GM18499 (cell line): ENCODE results near the gene ZNF766.
"Not testable (repeated sequence)": the region's sequence is repeated elsewhere in the genome, so short reads cannot be mapped to it uniquely, and the experiment has no call there.

ENCODE experiments used
- ATAC-seq: cut with Tn5 transposase; IDR thresholded peaks from one replicate; pipeline ENCODE4 v1.9.1; 2021; ENCODE audit warnings: moderate number of reproducible peaks; ENCODE audit not compliant: insufficient read depth, unreplicated experiment

Gene ZNF766

GRCh38 chr19:52274191-52274590 is 4.8 kb downstream of the ZNF766 start:
- no peak for ATAC-seq

DNA sequence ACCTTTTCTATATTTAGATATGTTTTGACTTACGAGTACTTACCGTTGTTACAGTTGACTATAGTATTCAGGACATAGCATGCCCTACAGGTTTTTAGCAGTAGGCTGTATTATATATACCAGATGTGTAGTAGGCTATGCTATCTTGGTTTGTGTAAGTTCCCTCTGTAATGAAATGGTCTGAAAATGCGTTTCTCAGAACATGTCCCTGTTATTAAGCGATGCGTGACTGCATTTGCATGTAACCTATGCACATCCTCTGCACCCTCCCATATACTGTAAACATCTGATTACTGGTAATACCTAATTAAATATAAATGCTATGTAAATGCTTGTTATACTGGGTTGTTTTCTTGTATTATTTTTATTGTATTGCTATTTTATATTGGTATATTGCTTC is 6.6 kb downstream of the ZNF766 start:
- ATAC-seq: no peak

- no peak for ATAC-seq
These were observed 8.1 kb downstream of the ZNF766 start for GRCh38 chr19:52277471-52277870.

DNA sequence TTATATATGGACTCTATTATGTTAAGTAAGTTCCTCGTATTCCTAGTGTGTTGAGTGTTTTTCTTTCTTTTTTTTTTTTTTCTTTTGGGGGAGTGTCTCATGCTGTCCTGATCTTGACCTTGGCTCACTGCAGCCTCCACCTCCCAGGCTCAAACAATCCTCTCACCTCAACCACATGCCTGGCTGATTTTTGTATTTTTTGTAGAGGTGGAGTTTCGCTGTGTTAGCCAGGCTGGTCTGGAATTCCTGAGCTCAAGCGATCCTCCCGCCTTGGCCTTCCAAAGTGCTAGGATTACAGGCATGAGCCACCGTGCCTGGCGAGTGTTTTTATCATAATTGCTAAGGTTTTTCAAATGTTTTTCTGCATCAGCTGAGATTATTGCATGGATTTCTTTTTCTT is 16.9 kb downstream of the ZNF766 start:
- no peak for ATAC-seq

- ATAC-seq: no peak
These were observed 22.4 kb downstream of the ZNF766 start for GRCh38 chr19:52291781-52292180.

GRCh38 chr19:52292946-52293345 is 23.6 kb downstream of the ZNF766 start:
- not testable (repeated sequence) for ATAC-seq

GRCh38 chr19:52296400-52296772 is 27.0 kb downstream of the ZNF766 start:
- ATAC-seq: no peak

DNA sequence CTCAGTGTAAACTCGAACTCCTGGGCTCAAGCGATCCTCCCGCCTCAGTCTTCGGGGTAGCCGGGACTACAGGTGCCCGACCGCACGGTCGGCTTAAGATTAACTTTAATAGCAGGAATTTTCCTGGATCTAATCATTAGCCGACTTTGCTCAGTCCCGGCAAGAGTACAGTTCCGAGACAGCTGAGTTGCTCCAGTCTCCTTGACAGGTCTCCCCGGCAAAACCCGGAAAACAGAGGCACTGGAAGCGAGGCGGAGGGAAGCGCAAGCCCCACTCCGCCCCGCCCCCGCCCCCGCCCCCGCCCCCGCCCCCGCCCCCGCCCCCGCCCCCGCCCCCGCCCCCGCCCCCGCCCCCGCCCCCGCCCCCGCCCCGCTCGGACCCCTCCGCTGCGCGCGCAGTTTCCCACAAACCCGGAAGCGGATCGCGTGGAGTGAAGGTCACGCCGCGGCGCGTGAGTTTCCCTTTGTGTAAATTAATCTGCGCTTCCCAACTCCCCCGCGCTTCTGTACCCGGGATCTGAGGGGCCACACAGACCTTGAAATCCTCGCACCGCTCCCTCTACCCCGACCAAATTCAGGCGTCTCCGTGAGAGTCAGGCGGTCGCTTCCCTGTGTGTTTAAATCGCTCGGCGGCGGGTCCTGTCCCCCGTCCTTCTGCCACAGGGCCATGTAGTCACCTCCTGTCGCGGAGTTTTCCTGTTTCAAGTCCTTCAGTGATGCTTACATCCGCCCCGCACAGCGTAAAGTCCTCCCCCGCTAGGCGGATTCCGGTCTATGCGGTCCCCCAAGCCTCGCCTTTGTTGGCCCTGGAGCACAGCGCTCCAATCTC is 27.6 kb downstream of the ZNF766 start, which contains the start of gene ZNF480:
Gene ZNF480, plus strand, starts transcription at position 397 of the 828 bp plus-strand sequence. CDS start 3,244 bp downstream, outside the sequence.
- ATAC-seq: no peak

- no peak for ATAC-seq
These were observed 28.4 kb downstream of the ZNF766 start for GRCh38 chr19:52297601-52298364.

DNA sequence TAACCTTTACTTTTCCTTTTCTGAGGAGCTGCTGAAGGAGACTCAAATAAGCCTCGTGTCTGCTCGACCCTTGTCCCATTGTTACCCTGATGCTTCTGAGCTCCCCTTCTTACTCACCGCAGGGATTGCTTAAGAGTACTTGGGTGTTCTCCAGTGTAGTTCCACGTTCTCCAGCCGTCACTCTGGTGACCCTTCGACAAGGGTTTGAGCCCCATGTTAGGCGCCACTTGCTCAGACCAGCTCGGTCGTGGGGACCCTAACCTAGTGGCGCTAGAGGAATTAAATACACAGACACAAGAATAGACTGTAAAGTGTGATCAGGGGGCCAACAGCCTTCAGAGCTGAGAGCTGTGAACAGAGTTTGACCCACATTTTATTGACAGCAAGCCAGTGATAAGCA is 37.9 kb downstream of the ZNF766 start:
- no peak for ATAC-seq

DNA sequence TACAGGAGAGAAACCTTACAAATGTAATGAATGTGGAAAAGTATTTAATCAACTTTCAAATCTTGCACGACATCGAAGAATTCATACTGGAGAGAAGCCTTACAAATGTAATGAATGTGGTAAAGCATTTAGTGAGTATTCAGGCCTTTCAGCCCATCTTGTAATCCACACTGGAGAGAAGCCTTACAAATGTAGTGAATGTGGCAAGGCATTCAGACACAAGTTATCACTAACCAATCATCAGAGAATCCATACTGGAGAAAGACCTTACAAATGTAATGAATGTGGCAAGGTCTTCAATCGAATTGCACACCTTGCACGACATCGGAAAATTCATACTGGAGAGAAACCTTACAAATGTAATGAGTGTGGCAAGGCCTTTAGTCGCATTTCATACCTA is 53.0 kb downstream of the ZNF766 start:
- no peak for ATAC-seq

DNA sequence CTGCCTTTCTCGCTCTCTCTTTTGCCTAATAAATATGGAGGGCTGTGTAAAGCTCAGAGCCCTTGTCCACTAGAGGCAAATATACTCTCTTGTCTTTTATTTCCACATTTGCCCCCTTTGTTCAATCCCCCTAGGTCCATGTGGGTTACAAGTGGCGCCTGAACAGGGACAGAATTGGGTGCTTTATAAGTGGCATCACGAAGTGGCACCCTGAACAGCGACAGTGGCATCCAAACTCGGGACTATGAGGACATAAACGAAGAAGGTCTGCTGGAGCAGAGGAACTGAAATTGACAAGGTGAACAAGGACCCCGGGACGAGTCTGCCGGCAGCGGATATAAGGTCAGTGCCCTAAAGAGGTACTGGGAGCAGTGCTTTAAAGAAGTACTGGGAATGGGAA is 62.4 kb downstream of the ZNF766 start:
- no peak for ATAC-seq

DNA sequence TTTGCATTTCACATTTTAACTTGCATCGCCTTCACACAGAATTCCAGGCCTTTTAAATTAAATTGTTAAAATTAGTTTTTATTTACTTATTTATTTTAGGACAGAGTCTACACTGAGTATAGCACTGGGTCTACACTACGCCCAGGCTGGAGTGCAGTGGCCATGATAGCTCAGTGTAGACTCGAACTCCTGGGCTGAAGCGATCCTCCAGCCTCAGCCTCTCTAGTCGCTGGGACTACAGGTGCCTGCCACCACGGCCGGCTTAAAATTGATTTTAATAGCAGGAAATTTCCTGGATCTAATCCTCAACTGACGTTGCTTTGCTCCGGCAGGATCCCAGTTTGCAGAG is 66.4 kb downstream of the ZNF766 start:
- no peak for ATAC-seq

- no peak for ATAC-seq
These were observed 66.9 kb downstream of the ZNF766 start, which contains the start of gene ZNF610 for GRCh38 chr19:52336117-52336790. ZNF610 (plus strand) TSS chr19:52336243; CDS start chr19:52349173, 12,930 bp downstream.

DNA sequence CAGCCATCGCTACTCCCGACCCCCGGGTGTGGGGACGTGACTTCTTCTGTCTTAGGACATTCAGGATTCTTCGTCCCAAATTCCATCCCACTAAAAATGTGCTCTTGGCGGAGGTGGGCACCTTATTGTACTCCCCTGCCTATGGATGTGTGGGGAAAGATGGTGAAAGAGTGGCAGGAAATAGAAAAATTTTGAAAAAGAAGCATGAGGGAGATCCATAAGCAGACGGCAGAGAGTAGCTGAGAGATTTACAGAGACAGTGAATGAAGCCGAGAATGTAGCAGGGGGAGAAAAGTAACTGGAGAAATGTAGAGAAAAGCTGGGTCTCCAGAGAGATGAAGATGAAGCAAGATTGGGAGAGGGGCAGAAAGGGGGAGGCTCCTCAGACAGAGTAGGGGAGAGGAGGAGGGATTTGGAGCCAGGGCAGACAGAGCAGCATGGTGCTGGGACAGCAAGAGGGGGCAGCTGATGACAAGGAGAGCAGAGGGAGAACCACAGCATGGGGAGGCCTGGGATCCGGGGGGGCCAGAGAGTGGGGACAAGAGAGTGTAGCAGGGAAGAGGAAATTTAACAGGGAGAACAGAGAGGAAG is 67.5 kb downstream of the ZNF766 start:
- ATAC-seq: no peak

DNA sequence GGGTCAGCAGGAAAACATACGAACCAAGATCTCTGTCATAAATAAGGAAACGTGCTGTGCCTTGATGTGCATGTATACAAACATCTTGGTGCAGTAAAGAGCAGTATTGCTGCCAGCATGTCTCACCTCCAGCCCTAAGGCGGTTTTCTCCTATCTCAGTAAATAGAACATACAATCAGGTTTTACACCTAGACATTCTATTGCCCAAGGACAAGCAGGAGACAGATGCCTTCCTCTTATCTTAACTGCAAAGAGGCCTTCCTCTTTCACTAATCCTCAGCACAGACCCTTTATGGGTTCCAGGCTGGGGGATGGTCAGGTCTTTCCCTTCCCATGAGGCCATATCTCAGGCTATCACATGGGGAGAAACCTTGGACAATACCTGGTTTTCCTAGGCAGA is 69.6 kb downstream of the ZNF766 start:
- not testable (repeated sequence) for ATAC-seq

DNA sequence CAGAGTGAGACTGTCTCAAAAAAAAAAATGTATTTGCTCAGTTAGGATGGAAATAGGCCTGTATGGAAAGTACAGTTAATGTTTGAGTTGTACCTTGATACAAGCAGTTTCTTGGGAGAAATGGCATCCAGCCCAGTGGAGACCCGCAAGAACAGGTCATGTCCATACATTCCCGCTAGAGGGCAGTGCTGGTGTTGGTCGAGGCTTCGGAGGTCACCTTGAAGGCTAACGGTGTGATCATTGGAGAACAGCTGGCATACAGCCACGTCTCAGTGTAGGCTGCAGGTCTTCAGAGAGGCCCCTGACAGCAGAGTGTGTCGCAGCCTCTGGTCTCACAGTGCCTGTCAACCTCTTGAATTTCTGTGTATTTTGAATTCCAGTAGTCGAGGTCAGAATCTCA is 74.2 kb downstream of the ZNF766 start:
- no peak for ATAC-seq

- no peak for ATAC-seq
These were observed 75.8 kb downstream of the ZNF766 start for GRCh38 chr19:52345162-52345561.
